GDM1 (cell line): ENCODE data around the gene EPN2.

ENCODE experiments used
- DNase-seq: peaks from one replicate; lab custom pipeline; 2025; lab: John Stamatoyannopoulos, UW

EPN2 gene

DNA sequence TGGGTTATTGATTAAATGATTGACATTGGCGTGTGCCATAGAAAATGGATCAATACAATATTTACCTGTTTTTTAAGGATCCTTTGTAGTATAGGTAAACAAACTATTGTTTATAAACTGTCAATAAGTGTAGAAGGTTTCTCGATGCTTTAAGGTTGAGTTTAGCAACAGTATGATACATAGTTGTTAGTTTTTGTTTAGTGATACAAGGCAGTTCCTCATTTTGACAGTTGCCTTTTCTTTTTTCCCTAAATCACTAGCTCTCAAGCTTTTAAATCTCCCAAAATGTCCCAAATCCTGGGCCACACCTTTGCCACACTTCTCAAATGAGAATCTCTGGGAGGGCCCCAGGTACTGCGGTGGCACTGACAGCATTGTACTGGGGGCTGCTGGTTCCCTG, 57.3 kb downstream of the EPN2 start:
- DNase-seq = no peak

DNA sequence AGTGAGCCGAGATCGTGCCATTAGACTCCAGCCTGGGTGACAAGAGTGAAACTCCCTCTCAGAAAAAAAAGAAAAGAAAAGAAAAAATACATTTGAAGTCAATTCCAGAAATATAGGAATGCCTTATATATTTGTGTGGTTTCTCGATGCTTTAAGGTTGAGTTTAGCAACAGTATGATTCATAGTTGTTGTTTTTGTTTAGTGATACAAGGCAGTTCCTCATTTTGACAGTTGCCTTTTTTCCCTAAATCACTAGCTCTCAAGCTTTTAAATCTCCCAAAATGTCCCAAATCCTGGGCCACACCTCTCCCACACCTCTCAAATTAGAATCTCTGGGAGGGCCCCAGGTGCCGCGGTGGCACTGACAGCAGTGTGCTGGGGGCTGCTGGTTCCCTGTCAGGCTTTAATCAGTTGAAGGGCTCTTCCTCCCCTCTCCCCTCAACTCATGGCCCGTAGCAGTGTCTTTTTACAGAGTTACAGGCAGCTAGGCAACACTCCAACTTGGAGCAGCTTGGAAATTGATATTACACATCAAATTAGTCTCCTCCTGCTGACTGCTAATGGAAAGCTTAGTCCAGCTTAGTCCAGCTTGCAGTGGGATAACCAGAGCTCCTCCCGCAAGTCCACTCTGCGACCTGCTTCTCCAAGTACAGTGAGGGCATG, 58.4 kb downstream of the EPN2 start:
- no peak for DNase-seq

DNA sequence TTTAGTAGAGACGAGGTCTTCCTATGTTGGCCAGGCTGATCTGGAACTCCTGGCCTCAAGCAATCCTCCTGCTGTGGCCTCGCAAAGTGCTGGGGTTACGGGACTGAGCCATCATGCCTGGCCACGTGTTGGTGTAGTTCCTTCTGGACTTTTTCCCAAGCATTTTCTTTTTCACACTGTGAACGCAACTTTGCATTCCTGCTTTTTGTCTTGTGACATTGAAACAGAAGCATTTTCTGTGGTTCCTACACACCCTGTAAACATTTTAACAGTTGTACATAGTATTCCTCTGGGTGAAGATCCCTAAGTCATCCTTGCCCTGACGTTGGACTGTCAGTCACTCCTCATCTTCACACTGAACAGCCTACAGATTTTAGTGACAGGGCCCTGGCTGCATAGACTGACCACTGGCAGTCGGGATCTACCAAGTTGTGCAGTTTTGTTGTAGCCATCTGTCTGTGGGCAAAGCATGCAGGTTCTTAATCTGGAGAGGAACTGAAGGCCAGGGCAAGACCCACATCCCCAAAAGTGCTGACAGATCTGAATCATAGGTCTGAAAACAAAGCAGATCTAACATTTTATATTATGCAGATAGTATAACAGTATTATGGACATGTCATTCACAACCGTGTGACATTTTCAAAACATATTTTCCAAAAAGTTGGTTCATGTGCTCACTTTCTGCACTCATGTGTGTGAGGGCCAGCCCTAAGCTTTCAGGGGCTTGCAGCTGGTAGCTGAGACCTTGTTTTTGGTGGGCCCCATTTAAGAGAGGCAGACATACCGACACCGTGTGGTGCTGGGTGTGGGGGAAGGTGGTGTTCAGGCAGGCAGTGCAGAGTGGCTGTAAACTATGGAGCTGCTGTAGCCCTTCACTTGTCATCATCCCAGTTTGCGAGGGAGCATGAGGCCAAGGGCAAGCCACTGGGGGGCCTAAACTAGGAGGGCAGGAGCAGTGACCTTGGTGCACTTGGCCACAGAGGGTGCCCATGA, 59.9 kb downstream of the EPN2 start:
- DNase-seq = no peak

DNA sequence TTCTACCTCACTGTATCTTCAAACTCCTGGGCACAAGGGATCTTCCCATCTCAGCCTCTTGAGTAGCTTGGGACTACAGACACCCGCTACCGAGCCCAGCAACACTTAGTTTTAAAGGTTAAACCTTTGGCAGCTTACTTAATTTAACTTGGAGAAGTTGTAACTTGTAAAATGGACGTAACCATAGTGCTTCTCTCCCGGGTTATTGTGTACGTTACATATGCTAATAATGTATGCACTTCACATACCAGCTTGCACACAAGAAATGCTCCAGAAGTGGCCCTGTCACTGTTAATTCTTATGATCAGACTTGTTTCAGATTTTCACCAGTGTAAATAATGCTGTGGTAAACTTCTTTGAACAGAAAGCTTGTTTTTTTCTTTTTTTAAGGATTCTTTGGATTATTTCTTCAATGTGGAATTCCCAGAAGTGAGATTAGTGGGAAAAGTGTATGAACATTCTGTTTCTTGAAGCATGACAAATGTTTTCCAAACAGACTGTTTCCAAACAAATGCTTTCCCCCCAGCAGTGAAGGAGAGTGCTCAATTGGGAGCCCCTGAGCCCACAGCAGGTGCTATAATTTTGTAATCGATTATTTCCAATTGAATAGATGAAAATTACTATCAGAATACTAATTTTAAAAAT, 61.5 kb downstream of the EPN2 start:
- DNase-seq = no peak

DNA sequence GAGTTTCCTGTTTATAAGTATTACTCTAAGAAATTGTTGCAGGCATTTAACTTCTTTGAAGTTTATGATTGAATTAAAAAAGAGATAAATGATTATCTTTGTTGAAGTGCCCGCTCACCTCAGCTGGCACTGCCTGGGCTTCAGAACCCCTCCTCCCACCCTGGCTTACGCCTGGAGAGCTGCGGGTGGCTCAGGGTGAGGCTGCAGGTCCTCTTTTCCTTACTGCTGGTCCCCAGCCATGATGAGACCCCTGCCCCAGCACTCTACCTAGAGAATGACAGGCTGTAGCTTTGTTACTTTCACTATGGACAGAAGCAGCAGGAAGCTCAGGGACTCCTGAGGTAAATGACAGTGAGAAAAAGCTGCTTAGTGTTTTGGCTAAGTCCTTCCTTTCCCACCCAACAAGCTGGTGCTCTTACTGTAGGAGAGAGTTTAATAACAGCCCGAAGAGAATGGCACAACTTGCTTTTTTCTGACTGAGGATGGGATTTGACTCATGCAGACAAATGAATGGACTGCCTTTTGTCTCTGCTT, 62.1 kb downstream of the EPN2 start:
- no peak for DNase-seq

DNA sequence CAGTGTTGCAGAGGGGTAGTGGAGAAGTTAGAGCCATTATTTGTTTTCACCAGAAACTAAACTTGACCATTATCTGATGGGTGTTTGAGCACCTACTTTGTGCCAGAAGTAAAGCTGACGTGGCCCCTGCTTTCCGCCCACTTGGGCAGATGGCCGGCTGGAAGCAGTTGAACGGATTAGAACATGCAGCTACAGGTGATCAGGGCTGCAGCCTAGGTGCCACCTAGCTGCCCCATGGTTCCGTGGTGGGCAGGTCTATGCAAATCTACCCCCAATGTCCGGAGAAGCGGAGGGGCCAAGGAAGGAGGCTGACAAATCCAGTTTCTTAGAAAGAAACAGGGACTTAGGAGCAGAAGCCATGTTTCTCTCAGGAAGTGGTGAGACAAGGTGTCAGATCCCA, 62.7 kb downstream of the EPN2 start:
- DNase-seq = no peak

DNA sequence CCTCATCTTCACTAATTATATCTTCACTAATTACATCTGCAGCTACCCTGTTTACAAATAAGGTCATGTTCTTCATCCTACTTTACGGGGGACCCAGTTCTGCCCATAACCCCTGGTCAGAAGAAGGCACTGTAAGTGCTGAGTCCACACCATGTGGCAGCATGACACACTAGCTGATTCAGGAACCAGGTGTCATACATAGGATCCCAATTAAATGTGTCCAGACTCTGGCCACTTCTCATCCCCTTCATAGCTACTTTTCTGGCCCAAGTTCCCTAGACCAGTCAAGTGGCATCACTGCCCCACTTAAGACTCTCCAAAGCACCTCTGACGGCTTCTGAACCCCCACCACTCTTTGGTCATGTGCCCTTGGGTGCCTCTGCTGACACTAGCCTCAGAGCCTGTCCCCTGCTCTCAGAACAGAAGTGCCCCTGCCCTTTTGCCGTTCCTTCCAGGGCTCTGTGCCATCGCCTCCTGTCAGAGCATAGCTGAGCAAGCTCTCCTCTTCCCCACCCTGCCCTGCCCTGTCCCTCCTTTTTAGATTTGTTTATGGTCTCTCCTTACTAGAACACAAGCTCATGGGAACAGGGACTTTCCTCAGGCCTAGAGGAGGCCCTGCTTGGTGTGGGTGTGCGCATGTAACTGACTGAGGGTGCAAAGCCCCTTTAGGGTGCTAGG, 64.2 kb downstream of the EPN2 start:
- no peak for DNase-seq

DNA sequence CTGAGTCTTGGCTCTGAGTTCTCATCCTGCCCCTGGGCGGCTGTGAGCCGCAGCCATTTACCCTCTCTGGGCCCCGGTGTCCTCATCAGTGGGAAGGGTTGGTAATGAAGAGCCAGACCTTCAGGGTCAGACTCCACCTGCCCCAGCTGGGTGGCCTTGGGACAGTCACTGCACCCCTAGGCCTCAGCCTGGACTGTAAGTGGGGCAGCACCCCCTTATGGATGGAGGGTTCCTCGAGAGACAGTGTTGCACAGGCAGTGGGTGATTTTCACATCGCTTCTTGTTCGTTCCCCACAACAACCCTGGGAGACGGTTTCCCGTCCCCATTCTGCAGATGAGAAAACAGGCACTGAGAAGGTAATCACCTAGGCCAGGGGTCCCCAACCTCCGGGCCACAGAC, 64.8 kb downstream of the EPN2 start:
- no peak for DNase-seq

DNA sequence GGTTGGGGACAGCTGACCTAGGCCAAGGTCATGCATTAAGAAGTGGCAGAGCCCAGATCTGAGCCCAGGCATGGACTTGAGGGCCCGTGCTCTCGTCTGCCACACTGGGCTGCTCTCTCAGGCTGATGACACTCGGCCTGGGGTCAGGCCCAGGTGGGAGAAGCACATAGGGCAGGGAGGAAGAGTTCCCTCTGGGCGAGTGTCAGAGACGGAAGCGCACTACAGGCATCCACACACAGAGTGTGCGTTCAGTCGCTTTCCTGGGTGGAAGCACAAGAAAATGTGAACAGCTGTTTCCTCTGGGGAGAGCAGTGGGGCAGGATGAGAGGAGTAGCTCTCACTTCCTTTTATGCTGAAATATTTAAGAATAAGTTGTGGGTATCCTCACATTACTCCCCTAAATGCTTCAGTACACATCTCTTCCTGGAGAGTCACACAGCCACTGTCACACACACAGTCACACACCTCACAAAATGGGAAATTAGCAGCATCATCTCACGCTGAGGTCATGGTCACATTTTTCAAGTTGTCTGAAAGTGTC, 65.7 kb downstream of the EPN2 start:
- DNase-seq = no peak

DNA sequence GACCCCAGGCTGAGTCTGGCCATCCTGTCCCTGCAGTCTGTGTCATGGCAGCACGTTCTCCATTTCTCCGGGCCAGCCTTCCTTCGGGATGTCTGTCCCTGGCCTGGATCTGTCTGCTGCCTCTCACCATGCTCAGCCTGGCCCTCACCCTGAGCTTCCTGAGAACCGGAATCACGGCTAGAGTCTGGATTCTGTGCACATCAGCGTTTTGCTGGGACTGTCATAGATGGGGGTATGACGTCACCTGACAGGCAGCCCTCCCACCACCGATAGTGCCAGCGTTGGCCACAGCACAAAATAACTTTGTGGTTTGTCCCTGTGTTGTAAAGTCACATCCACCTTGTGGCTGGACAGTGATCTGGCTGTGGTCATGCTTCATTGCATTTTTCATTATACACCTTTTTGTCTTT, 66.2 kb downstream of the EPN2 start:
- DNase-seq = no peak

DNA sequence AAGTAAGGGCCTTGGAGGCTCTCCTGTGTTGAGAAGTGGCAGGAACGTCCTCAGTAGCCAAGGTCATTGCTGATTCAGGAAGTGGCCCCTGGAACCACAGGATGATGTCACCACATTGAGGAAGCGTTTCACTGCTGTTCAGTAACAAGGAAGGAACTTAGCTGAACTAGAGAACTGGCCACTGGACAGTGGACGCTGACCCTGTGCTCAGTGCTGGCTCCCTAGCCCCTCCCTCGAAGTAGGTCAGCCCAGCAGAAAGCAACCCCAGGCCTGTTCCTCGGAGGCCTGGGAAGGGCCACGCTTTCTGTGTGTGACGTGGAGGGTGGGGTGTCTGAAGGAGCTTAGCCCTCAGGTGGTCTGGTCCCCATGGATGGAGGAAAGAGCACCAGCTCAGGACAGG, 67.0 kb downstream of the EPN2 start:
- peak; percentile 35 for DNase-seq

DNA sequence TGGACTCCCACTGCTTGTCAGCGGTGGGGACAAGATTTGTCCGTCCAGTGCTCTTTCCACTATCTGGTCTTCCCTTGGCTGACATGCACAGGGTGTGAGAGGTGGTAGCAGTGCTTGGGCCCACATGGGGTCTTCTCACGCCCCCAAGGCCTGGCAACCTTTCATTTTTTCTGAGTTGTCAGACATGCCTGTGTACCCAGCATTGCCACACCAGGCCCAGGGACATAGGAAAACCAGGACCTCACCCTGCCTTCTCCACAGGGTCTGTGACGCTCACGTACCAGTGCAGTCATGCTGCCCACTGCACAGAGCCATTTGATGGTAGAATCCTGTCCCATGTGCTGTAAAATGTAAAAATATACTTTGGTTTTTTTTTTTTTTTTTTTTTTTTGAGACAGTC, 67.6 kb downstream of the EPN2 start:
- no peak for DNase-seq

DNA sequence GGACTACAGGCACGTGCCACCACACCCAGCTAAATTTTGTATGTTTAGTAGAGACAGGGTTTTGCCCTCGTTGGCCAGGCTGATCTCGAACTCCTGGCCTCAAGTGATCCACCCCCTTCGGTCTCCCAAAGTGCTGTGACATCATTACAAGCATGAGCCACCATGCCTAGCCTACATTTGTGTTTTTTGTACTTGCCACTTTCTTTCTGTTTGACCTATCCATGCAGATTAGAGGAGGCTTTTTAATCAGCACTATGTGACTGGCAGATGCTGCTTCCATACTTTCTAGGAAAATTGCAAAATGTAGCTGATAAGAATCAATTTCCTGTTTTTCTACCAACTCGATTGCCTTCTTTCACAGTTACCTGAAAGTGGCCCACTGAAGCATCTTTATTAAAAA, 68.1 kb downstream of the EPN2 start:
- no peak for DNase-seq

DNA sequence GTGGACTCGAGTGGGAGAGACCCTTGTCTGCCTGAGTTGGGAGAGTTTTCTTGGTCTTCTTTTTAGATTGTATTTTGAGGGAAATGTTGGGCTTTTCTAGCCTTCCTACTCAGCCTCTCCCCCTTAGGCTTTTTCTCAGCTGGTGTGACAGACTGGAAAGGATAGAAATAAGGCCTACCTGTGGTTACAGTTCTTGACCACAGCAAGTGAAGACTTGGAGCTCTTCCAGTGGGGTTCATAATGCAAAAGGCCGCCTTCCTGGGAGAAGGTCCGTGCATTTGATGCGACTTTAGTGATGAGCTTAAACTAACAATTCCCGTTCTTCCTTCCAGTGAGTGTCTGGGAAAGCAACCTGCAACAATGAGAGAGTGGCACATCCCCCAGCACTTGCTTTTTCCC, 68.6 kb downstream of the EPN2 start:
- no peak for DNase-seq

DNA sequence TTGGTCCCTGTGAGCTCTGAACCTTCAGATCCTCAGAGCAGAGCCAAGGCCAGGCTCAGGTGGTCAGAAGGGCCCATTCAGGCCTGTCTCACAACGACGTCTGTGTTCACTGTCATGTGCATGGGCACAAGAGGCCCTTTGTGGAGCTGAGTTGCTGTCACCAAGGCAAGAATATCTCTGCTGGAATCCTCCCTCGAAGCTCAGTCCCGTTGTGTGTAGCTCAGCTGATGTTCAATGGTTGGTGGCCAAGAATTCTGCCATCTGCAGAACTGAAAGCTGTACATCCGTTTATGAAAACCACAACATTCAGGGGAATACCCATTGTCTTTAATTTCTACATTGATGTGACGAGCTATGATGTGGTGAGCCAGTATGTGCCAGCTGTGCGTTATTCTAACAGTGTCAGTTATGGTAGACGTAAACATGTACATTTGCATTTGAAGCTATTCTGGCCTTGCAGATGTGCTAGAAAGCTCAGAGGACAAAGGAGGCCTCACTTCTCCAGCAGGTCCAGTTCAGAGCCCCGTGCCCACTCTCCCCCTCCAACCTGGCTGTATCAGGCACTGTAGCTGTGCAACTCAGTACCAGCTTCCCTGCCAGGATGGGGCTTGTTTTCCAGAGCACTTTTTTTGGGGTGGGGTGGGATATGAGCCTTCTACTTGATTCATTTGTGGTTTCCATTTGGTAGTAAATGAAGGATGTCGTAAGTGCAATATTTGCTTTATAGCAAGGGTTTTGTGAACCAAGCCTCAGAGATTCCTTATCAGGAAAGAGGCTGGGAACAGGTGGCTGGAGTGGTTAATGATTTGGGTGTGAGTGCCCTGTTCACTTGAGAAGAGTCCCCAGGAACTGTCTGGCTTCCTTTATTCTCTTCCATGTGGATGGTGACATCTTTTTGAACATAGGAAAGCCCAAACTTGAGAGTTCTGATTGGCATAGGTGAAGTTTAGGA, 69.3 kb downstream of the EPN2 start:
- DNase-seq = peak; percentile 36

DNA sequence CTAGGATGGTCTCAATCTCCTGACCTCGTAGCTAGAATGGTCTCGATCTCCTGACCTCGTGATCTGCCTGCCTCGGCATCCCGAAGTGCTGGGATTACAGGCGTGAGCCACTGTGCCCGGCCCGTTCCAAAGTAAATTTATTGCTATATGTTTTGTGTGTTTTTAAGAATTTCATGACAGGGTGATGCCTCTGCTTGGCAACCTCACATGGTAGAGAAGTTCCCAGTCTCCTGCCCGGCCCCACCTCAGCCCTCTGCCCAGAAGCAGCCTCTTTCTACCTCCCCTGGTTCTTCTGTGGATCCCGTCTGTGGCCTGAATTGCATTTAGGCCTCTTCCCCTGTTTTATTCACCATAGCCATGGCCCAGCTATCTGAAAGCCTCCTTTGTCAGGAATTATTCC, 70.4 kb downstream of the EPN2 start:
- no peak for DNase-seq

DNA sequence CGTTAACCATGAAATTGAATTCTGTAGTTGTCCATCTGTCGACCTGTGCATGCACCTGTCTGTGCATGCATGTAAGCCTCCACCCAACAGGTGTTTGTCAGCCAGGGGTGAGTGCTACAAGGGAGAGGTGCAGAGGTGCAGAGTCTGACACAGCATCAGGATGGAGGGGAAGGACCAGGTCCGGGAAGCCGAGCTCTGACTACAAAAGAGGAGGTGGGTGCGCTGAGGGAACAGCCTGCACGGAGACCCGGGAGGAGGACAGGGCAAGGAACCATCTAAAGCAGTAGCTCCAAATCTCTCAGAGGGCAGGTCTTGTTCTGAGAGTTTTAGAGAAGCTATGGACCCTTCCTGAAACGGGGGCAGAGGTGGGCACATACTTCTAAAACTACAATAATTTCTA, 71.2 kb downstream of the EPN2 start:
- no peak for DNase-seq

DNA sequence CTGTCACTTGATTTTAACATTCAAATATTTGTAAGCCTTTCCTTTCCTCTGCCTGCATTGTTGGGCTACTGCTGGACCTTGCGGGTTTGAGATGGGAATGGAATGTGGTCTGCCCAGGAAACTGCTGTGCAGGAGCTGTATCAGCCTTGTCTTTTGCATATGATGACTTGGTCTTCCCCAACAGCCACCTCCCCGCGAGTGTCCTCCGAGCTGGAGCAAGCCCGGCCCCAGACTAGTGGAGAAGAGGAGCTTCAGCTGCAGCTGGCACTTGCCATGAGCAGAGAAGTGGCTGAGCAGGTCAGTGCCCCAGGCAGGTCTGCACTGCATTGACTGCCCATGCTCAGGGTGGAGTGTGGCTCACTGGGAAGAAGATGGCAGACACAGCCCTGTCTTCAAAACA, 72.5 kb downstream of the EPN2 start:
- DNase-seq = no peak

DNA sequence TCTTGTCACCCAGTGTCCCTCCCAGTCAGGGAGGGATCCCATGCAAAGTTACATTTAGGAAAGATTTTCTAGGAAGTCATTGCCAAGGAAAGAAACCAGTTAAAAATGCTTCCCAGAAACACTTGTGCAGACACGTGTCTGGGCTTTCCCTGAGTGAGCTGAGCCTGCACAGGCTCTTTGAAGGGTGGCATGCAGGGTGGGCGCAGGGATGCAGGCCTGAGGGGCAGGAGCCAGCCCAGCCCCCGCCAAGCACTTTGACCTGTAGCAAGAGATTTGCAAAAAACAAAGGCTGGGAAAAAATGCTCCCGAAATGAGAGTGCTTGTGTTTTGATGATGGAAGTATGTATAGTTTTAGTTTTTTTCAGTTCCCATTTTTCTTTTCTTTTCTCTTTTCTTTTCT, 73.0 kb downstream of the EPN2 start:
- no peak for DNase-seq

DNA sequence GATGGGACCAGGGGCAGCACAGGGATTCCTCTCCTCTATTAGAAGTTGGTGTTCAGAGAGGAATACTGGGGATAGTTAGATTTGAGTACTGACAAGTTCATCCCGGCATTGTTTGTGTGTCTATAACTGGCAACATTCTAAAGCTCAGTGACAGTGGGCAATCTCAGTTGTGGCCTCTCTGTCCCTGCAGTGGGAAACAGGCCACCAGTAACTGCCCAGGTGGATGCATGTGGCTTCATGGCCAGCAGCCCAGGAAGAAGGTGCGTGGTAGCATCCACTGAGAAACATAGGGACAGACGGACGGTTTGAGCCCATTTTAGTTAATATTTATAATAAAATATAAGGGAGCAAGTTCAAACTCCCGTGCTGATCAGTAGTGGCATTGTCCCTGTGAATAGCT, 73.8 kb downstream of the EPN2 start:
- no peak for DNase-seq
